GM19239 (cell line): Measurements from ENCODE around the gene PCDH9.

Experiments
- DNase-seq: peaks from one replicate; pipeline ENCODE4 v3.0.0; 2011; ENCODE audit warnings: low spot score; ENCODE audit not compliant: insufficient read length
- FAIRE-seq: peaks from 2 replicates; lab custom pipeline; 2011; peaks lifted over from hg19 to GRCh38; lab: Jason Lieb, UNC

PCDH9 gene

GRCh38 chr13:67095621-67096020 lies 134.5 kb downstream of the PCDH9 start:
- no peak for DNase-seq
- no peak for FAIRE-seq

GRCh38 chr13:67094952-67095351 lies 135.2 kb downstream of the PCDH9 start:
- no peak for FAIRE-seq
- no peak for DNase-seq

DNA sequence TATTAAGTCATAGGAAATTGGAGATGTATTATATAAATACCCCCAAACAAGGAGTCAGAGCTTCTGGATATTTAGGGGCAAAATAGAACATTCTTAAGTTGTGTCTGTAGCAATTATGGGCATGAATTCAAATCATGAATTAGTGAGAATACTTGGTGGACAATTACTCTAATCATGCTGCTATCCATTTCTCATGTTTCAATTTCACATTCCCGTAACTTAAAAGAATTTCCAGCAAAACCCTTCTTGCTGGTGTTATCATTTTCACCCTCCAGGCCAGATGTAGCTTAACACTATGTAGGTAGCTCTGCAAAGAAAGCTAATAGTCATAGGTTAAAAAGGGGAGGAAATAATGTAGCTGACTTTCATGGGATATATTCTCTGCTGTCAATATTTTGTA lies 136.1 kb downstream of the PCDH9 start:
- no peak for DNase-seq
- no peak for FAIRE-seq

- DNase-seq (no peak), FAIRE-seq (no peak)
Measured at GRCh38 chr13:67091603-67092002, 138.5 kb downstream of the PCDH9 start.

DNA sequence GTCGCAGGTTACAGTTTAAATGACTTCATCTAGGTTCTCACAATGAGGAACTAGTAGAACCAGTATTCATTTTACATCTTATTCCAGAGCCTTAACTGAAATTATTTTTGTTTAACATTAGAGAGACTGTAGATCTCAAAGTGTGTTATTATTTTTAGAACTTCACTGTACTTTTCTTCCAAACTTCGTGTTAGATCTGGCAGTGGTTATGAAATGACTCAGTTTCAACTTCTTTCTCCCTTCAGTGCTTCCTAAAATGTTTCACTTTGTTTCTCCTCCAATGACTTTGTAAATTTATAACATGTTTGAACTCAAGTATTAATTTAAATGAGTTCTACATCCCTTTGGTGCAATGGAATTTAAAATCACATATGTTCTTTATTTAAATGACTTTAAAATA lies 139.3 kb downstream of the PCDH9 start:
- FAIRE-seq: no peak

DNA sequence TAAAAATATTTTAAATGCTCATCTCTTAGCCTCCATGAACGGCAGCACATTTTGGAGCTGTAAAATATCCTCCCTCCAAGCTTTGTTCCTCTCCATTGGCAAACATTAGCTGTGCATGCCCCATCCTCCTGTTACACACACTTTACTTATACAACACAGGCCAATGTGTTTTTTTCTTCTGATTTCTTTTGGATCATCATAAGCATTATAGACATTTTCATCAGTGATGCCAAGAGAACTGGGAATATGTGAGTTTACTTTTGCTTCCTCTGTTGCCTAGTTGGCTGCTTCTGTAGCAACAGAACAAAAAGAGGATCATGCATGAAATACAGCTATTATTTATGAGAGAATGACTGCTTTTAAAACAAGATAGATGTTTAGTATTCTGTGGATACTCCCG lies 142.6 kb downstream of the PCDH9 start:
- DNase-seq: no peak
- no peak for FAIRE-seq

More for the DNA sequence above, 139.3 kb downstream of the PCDH9 start:
- DNase-seq: no peak

DNA sequence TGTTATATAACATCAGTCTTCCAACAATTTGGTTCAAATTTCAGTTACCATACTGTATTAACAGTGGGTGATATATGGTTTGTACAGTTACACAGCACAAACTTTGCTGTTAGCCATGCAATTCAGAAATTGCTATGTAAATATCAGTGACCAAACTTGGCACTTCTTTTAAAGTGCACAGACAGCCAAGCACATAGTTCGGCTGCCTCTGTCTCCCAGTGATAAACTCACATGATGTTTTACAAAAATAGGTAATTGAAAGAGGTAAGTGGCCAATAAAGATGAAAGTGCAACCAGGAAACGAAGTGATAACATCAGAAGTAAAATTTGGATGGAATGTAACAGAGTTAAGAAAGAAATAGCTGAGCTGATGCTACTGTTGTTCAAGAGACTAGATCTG lies 143.9 kb downstream of the PCDH9 start:
- DNase-seq (no peak), FAIRE-seq (no peak)

DNA sequence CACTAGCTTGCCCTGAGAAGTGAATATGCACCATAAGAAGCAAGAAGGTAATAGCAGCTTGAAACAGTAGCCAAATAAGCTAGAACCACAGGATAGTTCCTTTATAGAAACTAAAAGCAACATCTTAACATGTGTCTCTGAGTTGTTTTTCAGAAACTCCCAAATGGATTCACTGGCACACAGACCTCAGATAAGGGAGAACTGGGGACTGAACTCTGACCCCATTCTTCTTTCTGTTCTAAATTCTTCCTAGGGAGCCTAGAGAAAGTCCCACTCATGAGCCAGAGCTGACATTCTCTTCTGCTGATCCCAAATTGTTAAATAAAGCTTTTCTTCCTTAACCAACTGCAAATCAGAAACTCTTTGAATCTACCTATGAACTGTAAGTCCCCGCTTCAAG lies 146.1 kb downstream of the PCDH9 start:
- DNase-seq (no peak), FAIRE-seq (no peak)

DNA sequence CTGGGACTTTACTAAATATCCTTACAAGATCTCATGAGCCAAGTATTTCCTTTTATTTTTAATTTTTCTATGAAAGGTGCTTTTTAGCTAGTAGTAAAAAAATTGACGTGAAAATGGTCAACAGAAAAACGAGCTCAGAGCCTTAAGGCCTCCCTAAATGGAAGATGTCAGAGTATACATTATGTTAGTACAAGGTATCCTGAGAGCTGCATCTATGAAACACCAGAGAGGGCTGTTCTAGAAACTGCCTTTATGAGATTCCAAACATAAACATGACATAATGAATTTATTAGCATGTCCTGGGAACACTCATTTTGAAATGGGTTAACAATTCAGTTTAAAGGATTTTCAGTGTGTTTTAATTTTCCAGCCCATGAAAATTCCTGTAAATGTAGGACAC lies 146.6 kb downstream of the PCDH9 start:
- no peak for FAIRE-seq

DNA sequence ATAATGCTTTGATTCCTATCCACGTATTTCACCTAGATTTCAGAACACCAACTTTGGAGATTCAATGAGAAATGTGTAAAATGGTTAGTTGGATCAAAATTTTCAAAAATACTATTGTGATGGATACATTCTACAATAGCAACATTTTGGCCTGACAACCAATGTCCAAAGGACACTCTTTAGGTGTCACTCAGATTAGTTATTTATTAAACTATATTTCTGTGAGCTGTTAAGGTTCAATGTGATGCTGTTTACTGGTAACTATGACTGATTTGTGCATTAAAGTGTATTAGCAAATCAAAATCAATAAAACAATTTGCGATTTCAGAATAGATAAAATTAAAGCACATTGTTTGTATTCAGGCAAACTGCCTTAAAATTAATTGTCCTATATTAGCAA lies 149.8 kb downstream of the PCDH9 start:
- no peak for DNase-seq
- no peak for FAIRE-seq

More for the DNA sequence above, 146.6 kb downstream of the PCDH9 start:
- no peak for DNase-seq

DNA sequence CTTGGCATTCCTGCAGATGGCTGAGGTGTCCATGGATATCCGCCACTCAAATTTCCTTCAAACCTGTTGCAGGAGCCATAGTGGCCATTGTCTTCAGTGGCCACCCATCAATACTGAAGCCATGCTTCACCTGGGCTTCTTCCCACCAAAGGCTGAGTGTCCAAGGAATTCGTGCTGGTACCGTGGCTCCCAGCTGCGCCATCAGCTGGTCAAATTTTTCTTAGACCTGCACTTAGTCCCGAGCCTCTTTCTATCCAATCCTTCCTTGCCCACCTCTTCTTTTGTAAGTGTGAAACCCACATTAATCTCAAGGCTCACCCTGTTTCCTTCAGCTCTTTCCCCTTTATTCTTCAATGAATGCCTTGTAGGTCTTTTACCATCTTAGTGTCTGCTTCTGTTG lies 152.1 kb downstream of the PCDH9 start:
- DNase-seq: no peak
- FAIRE-seq: no peak

DNA sequence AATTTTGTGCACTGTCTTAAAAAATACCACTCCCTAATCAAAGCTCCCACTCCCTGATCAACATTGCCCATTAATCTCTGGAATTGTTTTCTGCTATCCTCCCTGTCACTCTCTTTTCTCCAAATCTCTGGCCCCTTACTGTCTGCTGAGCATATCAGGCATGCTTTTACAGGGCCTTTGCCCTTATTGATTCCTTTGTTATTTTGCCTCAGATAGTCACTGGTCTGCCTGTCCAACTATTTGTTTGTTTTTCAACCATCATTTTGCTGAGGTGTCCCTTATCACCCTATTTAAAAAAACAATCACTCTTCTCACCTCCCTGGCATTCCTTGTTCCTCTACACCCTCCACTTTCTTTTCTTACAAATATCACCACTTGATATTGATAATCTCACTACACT lies 153.0 kb downstream of the PCDH9 start:
- DNase-seq: no peak
- no peak for FAIRE-seq

DNA sequence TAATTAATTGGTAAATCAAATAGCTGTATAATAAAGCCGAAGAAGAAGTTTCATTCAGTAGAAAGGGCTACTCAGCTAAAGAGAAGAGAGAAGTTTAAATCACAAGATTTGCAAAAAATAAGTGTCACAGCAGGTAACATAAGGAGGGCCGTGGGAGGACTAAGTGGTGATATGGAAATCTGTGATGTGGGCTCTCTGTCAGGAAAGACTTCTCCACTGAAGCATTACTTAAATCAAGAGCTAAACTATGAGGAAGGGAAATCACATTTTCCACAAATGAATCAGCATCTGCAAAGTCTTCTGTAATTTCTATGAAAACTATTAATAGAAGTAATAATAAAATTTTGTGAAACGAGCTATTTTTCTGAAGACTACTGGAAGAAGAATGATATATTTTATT lies 153.8 kb downstream of the PCDH9 start:
- FAIRE-seq (no peak), DNase-seq (no peak)

GRCh38 chr13:67075239-67075638 lies 154.9 kb downstream of the PCDH9 start:
- FAIRE-seq (no peak), DNase-seq (no peak)

GRCh38 chr13:67071918-67072598 lies 158.1 kb downstream of the PCDH9 start:
- FAIRE-seq (no peak), DNase-seq (no peak)

DNA sequence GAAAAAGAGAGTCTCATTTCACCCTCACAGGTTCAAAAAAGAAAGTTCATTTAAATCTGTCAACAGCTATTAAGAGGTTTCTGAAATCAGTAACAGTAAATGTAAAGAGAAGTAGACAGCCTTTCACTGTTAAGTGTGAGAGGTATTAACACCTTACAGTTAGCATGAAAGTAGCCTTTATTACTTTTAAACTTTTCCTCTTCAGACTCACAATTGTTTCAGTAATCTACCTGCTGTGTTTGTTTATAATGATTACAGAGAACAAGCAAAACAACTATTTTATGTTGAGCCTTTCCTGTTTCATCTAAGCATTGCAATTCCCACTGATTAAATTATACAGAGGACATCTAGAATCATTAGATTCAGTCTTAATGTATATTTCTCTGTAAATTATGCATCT lies 159.8 kb downstream of the PCDH9 start:
- FAIRE-seq (no peak), DNase-seq (no peak)

DNA sequence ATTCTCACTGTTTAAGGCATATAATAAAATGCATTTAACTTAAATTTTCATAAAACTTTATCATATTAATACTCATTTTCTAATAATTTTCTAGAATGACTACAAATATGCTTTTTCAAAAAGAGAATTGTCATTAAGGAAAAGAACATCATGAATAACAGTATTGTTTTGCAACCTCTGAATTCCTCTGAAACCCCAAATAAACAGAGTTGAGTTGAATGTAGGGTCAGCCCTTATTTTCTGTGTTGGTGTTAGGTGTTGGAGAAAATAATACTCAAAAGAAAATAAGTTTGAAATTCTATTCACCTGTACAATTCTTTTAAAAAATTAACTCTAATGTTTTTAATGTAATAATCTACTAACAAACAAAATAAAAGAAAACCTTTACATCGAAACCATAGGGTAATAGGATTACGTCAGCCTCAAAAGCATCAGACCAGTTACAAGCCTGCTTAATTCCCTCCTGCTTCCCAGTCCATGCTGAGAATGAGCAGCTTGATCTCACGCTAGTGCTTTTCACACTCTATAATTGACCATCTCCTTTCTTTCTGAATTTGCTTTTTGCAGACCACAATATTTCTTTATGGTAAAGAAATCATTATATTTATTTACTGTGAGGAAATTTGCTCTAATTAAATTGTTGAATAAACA lies 160.9 kb downstream of the PCDH9 start:
- no peak for DNase-seq
- FAIRE-seq: no peak

DNA sequence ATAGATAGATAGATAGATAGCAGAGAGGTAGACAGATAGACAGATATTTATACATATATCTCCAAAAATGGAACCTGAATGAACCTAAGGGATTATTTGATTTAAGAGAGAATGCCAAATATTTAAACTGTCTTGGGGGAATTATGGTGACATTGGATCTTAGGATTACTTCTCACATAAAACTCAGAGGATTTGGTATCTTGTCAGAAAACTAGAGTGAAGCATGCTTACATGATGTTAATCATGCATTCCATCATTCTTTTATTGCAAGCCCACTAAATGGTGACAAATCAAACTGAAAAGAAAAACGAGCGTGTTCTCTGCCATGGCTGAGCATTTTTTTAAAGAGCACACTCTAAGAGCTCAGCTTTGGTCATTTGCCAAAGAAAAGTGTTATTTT lies 165.2 kb downstream of the PCDH9 start:
- no peak for FAIRE-seq
- no peak for DNase-seq

DNA sequence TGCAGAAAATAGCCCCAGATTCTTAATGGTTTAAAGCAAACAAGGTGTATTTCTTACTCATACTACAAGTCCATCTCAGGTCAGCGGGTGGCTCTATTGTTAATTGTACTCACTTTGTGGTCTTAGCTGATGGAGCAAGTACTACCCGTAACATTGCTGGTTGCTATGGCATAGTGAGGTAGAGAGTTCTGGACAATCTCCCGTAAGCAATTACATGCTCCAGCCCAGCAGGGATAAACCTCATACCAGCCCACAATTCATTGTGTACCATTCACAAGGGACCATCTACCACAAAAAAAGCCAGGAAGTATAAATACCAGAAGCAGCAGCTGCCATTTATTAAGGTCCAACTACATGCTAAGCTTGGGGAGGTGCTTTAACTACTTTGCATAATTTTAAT lies 167.1 kb downstream of the PCDH9 start:
- no peak for DNase-seq
- no peak for FAIRE-seq

DNA sequence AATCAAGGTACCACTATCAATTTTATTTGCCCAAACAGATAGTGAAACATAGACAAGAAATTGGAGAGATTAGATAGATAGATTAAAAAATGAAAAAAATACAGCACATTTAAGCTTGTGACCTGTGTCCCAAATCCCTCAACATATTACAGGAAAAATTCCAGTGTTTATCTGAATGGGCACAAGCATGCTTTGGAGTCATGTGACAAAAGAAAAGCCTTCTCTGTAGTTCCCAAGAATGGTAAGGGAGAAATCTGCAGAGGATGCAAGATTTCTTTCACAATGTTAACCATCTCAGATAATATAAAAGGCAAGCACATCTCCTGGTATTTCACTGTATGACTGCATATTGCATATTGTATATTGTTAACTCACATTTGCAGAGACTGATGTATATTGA lies 168.0 kb downstream of the PCDH9 start:
- no peak for FAIRE-seq
- DNase-seq: no peak

DNA sequence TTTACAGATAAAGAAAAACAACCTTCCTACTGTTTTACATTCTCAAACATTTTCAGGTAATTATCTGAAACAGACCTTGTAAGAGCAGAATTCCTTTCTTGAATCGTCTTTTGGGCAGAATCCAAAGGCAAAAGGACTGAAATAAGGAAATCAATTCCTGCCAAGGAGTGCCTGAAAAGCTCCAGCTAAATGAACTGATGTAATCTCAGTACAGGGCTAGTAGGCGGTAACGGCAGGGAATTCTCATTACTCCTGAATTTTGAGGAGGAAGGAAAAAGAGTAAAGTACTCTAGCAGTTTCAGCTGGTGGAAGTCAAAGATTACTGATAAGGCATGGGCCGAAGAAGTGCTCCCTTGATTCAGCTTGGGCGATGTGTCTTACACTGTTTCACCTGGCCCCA lies 168.4 kb downstream of the PCDH9 start:
- FAIRE-seq (no peak), DNase-seq (no peak)
